ENCODE data around the gene ARF6.

ARF6 gene

DNA sequence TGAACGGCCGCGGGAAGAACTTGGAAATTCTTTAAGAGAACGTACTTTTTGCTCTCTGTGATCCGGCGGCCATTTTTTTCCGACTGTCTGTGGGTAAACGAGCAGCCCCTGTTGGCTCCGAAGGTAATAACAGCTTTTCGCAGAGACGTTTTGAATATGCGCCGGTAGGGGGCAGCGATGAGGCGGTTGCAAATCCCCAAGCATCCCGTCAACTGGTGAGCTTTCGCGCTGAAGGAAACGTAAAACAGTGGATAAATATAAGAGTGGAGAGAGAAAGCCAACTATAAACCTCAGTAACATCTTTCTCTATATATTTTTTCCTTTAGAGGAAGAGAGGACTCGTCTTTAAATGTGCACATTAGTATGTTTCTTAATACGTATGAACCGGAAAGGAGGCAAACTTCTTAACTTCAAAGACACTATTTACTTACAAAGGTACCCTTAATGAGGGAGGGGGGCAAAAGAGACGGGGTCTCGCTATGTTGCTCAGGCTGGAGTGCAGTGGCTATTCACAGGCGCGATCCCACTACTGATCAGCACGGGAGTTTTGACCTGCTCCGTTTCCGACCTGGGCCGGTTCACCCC, 30.7 kb upstream of the ARF6 start (continued):
- TF ChIP-seq, protein P1, sequence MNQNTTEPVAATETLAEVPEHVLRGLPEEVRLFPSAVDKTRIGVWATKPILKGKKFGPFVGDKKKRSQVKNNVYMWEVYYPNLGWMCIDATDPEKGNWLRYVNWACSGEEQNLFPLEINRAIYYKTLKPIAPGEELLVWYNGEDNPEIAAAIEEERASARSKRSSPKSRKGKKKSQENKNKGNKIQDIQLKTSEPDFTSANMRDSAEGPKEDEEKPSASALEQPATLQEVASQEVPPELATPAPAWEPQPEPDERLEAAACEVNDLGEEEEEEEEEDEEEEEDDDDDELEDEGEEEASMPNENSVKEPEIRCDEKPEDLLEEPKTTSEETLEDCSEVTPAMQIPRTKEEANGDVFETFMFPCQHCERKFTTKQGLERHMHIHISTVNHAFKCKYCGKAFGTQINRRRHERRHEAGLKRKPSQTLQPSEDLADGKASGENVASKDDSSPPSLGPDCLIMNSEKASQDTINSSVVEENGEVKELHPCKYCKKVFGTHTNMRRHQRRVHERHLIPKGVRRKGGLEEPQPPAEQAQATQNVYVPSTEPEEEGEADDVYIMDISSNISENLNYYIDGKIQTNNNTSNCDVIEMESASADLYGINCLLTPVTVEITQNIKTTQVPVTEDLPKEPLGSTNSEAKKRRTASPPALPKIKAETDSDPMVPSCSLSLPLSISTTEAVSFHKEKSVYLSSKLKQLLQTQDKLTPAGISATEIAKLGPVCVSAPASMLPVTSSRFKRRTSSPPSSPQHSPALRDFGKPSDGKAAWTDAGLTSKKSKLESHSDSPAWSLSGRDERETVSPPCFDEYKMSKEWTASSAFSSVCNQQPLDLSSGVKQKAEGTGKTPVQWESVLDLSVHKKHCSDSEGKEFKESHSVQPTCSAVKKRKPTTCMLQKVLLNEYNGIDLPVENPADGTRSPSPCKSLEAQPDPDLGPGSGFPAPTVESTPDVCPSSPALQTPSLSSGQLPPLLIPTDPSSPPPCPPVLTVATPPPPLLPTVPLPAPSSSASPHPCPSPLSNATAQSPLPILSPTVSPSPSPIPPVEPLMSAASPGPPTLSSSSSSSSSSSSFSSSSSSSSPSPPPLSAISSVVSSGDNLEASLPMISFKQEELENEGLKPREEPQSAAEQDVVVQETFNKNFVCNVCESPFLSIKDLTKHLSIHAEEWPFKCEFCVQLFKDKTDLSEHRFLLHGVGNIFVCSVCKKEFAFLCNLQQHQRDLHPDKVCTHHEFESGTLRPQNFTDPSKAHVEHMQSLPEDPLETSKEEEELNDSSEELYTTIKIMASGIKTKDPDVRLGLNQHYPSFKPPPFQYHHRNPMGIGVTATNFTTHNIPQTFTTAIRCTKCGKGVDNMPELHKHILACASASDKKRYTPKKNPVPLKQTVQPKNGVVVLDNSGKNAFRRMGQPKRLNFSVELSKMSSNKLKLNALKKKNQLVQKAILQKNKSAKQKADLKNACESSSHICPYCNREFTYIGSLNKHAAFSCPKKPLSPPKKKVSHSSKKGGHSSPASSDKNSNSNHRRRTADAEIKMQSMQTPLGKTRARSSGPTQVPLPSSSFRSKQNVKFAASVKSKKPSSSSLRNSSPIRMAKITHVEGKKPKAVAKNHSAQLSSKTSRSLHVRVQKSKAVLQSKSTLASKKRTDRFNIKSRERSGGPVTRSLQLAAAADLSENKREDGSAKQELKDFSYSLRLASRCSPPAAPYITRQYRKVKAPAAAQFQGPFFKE (tag by site-specific recombination; IDR thresholded peaks at IDR 0.05; ENCODE audit: borderline replicate concordance): no peak
- TF ChIP-seq, protein P2, sequence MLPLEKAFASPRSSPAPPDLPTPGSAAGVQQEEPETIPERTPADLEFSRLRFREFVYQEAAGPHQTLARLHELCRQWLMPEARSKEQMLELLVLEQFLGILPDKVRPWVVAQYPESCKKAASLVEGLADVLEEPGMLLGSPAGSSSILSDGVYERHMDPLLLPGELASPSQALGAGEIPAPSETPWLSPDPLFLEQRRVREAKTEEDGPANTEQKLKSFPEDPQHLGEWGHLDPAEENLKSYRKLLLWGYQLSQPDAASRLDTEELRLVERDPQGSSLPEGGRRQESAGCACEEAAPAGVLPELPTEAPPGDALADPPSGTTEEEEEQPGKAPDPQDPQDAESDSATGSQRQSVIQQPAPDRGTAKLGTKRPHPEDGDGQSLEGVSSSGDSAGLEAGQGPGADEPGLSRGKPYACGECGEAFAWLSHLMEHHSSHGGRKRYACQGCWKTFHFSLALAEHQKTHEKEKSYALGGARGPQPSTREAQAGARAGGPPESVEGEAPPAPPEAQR (tag by site-specific recombination; IDR thresholded peaks at IDR 0.05): no peak
- TF ChIP-seq ZNF558 (tag by site-specific recombination; IDR thresholded peaks at IDR 0.05): peak; percentile 42; the same call in 1 of the 2 replicates
- no peak for TF ChIP-seq ZNF223 (tag by site-specific recombination; IDR thresholded peaks at IDR 0.05)
- TF ChIP-seq ZNF654 (tag by site-specific recombination; IDR thresholded peaks at IDR 0.05; ENCODE audit: low read depth): peak; percentile 31
- no peak for TF ChIP-seq ZNF843 (tag by site-specific recombination; IDR thresholded peaks at IDR 0.05)
- TF ChIP-seq ZXDB (tag by site-specific recombination; IDR thresholded peaks at IDR 0.05): peak; percentile 32
- TF ChIP-seq ZNF473 (tag by site-specific recombination; IDR thresholded peaks at IDR 0.05): peak; percentile 84; the same call in 1 of the 2 replicates
- TF ChIP-seq, protein P3, sequence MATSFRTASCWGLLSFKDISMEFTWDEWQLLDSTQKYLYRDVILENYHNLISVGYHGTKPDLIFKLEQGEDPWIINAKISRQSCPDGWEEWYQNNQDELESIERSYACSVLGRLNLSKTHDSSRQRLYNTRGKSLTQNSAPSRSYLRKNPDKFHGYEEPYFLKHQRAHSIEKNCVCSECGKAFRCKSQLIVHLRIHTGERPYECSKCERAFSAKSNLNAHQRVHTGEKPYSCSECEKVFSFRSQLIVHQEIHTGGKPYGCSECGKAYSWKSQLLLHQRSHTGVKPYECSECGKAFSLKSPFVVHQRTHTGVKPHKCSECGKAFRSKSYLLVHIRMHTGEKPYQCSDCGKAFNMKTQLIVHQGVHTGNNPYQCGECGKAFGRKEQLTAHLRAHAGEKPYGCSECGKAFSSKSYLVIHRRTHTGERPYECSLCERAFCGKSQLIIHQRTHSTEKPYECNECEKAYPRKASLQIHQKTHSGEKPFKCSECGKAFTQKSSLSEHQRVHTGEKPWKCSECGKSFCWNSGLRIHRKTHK (tag by site-specific recombination; IDR thresholded peaks at IDR 0.05): no peak
- TF ChIP-seq ZNF768 (tag by site-specific recombination; IDR thresholded peaks at IDR 0.05): no peak; the same call in 1 of the 2 replicates
- TF ChIP-seq, protein P4, sequence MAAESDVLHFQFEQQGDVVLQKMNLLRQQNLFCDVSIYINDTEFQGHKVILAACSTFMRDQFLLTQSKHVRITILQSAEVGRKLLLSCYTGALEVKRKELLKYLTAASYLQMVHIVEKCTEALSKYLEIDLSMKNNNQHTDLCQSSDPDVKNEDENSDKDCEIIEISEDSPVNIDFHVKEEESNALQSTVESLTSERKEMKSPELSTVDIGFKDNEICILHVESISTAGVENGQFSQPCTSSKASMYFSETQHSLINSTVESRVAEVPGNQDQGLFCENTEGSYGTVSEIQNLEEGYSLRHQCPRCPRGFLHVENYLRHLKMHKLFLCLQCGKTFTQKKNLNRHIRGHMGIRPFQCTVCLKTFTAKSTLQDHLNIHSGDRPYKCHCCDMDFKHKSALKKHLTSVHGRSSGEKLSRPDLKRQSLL (tag by site-specific recombination; IDR thresholded peaks at IDR 0.05): peak; percentile 85; the same call in 1 of the 2 replicates
- TF ChIP-seq ZNF292 (tag by site-specific recombination; IDR thresholded peaks at IDR 0.05; ENCODE audit: borderline replicate concordance, low read depth): no peak
- TF ChIP-seq ZNF404 (tag by site-specific recombination; IDR thresholded peaks at IDR 0.05): no peak
- no peak; the same call in 1 of the 2 replicates for TF ChIP-seq ZNF112 (tag by site-specific recombination; IDR thresholded peaks at IDR 0.05)
- peak; percentile 63; the same call in 1 of the 2 replicates for TF ChIP-seq ZNF596 (tag by site-specific recombination; IDR thresholded peaks at IDR 0.05)
